Stomach (tissue), 4 donors: Measurements from ENCODE around the gene CELSR1.

Experiments used
- CTCF ChIP-seq, 7 experiments: fragments of 450-650 bp in 4 of 7; fragments of 200-600 bp in 3 of 7; sonication (generic) in 3 of 7; IDR thresholded peaks; one replicate each; pipeline ENCODE4 v1.5.1; 2016 to 2019; ENCODE audit warnings: antibody characterized with exemption in 7 of 7, control low read depth in 2 of 7, mild to moderate bottlenecking in 1 of 7
- EP300 ChIP-seq: sonication (generic); formaldehyde crosslinking; IDR thresholded peaks from one replicate; pipeline ENCODE4 v1.6.1; 2017; ENCODE audit warnings: antibody characterized with exemption
- POLR2A ChIP-seq, 4 donors: fragments of 450-650 bp; IDR thresholded peaks; one replicate each; pipeline ENCODE4 v1.6.1; 2016; ENCODE audit warnings: antibody characterized with exemption in 4 of 4, control low read depth in 2 of 4, mild to moderate bottlenecking in 1 of 4, moderate library complexity in 1 of 4

DNA sequence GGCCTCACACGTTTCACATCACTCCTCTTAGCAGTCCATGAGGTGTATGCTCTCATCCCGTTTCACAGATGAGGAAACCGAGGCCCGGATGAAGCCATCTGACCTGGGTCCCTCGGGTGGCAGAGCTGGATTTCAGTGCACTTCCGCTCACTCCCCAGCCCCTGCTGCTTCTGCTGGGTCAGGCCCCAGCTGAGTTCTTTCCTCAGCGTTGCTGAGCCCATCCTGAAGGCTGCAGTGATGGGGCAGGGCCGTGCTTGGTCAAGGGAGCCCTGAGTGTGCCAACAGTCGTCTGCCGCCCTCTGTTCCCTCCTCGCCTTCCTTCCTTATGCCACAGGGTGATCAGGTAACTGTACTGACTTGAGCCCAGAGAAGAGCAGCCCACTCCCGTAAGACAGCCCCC is 189.8 kb downstream of the CELSR1 start:
- TF ChIP-seq CTCF (IDR thresholded peaks at IDR 0.05) (no peak), POLR2A (IDR thresholded peaks at IDR 0.05) (no peak), EP300 (no peak)
